Measurements from ENCODE around the gene OCEL1. TPM values are rescaled to one million over a fixed set of nuclear protein-coding genes. Genes with fewer than 3 reads are reported as not detected.
"Not testable (repeated sequence)": the region's sequence is repeated elsewhere in the genome, so short reads cannot be mapped to it uniquely, and the experiment has no call there.

OCEL1 gene
- total RNA-seq, 2 donors from 2014 or later = 27.4 to 27.8 TPM

GRCh38 chr19:17183858-17184321 lies 42.1 kb upstream of the OCEL1 start:
- TF ChIP-seq CTCF (IDR thresholded peaks at IDR 0.05) = no peak
- no peak for TF ChIP-seq POLR2A (IDR thresholded peaks at IDR 0.05)
- H3K4me3 ChIP-seq = no peak overlapping the region
- no peaks in the 10 kb centered on the region for H3K9me3 ChIP-seq
- peaks cover 0 to 7% of the 10 kb centered on the region in 2 donors for H3K36me3 ChIP-seq (replicated peaks in 1 of 2; ENCODE audit: insufficient read depth in 1 of 2, low read depth in 2 of 2)
- H3K4me1 ChIP-seq = no peaks in the 10 kb centered on the region
- intact Hi-C loops (cut with DNase I) = no loop called here
- no peak for ATAC-seq
- DNase-seq = no peak
- 61 to 86% methylated on average over 11 of the region's 11 CpGs for WGBS, 2 donors
- no peaks in the 10 kb centered on the region for H3K27me3 ChIP-seq
- no peak overlapping the region for H3K27ac ChIP-seq

DNA sequence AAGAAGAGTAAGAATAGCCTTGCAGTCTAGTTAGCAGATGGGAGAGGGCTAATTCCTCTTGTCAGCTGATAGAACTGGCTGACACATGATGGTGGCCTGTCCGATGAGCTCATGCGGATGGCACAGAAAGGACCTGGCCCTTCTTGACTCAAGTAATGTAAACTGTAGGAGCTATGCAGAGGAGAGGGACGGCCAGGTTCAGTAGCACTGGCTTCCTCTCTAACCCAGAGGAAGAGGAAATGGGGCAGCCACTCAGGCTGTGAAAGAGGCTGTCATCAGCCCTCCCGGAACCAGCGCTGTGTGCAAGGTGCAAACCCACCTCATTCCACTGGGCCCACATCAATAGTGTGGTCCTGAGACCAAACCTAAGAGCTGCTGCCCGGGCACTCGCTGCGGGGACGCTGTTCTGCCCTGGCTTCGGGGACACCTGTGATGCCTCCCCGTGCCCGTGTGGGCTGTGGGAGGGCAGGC lies 41.6 kb upstream of the OCEL1 start:
- no peaks in the 10 kb centered on the region for H3K4me1 ChIP-seq
- intact Hi-C loops (cut with DNase I) = no loop called here
- H3K27me3 ChIP-seq = no peaks in the 10 kb centered on the region
- ATAC-seq = no peak
- TF ChIP-seq POLR2A (IDR thresholded peaks at IDR 0.05) = no peak
- TF ChIP-seq CTCF (IDR thresholded peaks at IDR 0.05) = no peak
- DNase-seq = no peak
- H3K36me3 ChIP-seq (replicated peaks in 1 of 2; ENCODE audit: insufficient read depth in 1 of 2, low read depth in 2 of 2) = peaks cover 0 to 7% of the 10 kb centered on the region in 2 donors
- H3K9me3 ChIP-seq = no peaks in the 10 kb centered on the region
- 83 to 90% methylated on average over 2 to 12 of the region's 12 CpGs for WGBS, 2 donors
- H3K4me3 ChIP-seq = no peak overlapping the region
- no peak overlapping the region for H3K27ac ChIP-seq

DNA sequence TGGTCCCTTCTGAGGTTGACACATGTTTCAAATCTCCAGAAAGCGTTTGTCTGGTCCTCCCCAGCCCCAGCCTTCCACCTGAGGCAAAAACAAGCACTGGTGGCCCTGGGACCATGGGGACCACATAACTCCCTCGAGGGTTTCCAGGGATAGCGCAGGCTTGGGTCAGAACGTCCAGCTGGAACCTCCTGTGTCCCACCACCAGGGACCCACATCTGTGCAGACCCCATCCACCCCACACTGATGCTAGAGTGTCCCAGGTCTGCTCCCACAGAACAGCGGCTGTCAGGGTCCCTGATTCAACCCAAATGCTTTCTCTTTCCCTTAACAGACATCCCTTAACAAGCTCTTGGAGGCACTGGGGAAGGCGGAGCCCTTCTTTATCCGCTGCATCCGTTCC lies 40.4 kb upstream of the OCEL1 start:
- no peaks in the 10 kb centered on the region for H3K4me1 ChIP-seq
- WGBS, 2 donors = 80 to 90% methylated on average over 5 to 8 of the region's 8 CpGs

GRCh38 chr19:17191736-17192135 lies 34.3 kb upstream of the OCEL1 start:
- H3K36me3 ChIP-seq (replicated peaks in 1 of 2; ENCODE audit: insufficient read depth in 1 of 2, low read depth in 2 of 2) = peaks cover 12 to 28% of the 10 kb centered on the region in 2 donors
- H3K27me3 ChIP-seq; H3K4me1 ChIP-seq; H3K9me3 ChIP-seq; ATAC-seq; intact Hi-C loops (cut with DNase I); H3K27ac ChIP-seq; H3K4me3 ChIP-seq; DNase-seq: not testable (repeated sequence)
- 88 to 93% methylated on average over 6 of the region's 6 CpGs for WGBS, 2 donors

More for the DNA sequence above, 40.4 kb upstream of the OCEL1 start:
- ATAC-seq = no peak
- Histone ChIP-seq H3K27me3 (no peaks in the 10 kb centered on the region), H3K27ac (no peak overlapping the region), H3K9me3 (no peaks in the 10 kb centered on the region), H3K36me3 (replicated peaks in 1 of 2; ENCODE audit: insufficient read depth in 1 of 2, low read depth in 2 of 2) (peaks cover 0 to 7% of the 10 kb centered on the region in 2 donors), H3K4me3 (no peak overlapping the region)
- no peak for DNase-seq
- no peak for TF ChIP-seq POLR2A (IDR thresholded peaks at IDR 0.05)
- no peak for TF ChIP-seq CTCF (IDR thresholded peaks at IDR 0.05)
- intact Hi-C loops (cut with DNase I) = no loop called here

DNA sequence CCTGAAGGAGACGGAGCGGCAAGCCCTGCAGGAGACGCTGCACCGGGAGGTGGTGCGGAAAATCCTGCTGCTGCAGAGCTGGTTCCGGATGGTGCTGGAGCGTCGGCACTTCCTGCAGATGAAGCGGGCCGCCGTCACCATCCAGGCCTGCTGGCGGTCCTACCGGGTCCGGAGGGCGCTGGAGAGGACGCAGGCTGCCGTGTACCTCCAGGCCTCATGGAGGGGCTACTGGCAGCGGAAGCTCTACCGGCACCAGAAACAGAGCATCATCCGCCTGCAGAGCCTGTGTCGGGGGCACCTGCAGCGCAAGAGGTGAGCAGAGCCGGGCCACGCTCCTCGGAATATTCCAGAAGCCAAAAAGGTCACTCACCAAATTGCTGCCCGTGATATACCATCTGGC lies 33.3 kb upstream of the OCEL1 start:
- Histone ChIP-seq H3K4me3 (no peak overlapping the region), H3K9me3 (no peaks in the 10 kb centered on the region), H3K36me3 (replicated peaks in 1 of 2; ENCODE audit: insufficient read depth in 1 of 2, low read depth in 2 of 2) (peaks cover 12 to 29% of the 10 kb centered on the region in 2 donors), H3K27ac (no peak overlapping the region), H3K4me1 (no peaks in the 10 kb centered on the region), H3K27me3 (no peaks in the 10 kb centered on the region)
- WGBS, 2 donors = 99 to 100% methylated on average over 8 to 26 of the region's 26 CpGs
- TF ChIP-seq CTCF (IDR thresholded peaks at IDR 0.05) (no peak), POLR2A (IDR thresholded peaks at IDR 0.05) (no peak)
- ATAC-seq = no peak
- DNase-seq = no peak
- intact Hi-C loops (cut with DNase I) = no loop called here
